DOHH2 (cell line): ENCODE results near the gene SYNE1.

Experiments used
- H3F3A ChIP-seq: fragments of 200-600 bp; sonication (generic), shearing (Covaris generic); 2 replicates; pipeline ENCODE4 v1.6.0; 2016; ENCODE audit warnings: antibody characterized with exemption, mild to moderate bottlenecking; ENCODE audit not compliant: control insufficient read depth, insufficient read depth
- H3K27ac ChIP-seq: fragments of 200-600 bp; sonication (generic); 2 replicates; pipeline ENCODE4 v1.5.1; 2014; ENCODE audit warnings: low read depth, mild to moderate bottlenecking, low read length, moderate library complexity
- H3K27me3 ChIP-seq: fragments of 200-600 bp; sonication (generic); 2 replicates; pipeline ENCODE4 v1.6.1; 2014; ENCODE audit warnings: mild to moderate bottlenecking, low read length, mixed read lengths; ENCODE audit not compliant: control insufficient read depth
- H3K36me3 ChIP-seq: fragments of 200-600 bp; sonication (generic); 2 replicates; pipeline ENCODE4 v1.6.1; 2014; ENCODE audit warnings: mild to moderate bottlenecking, low read length, moderate library complexity, mixed read lengths; ENCODE audit not compliant: control insufficient read depth
- H3K4me1 ChIP-seq: fragments of 200-600 bp; sonication (generic); 2 replicates; pipeline ENCODE4 v1.6.1; 2014; ENCODE audit warnings: mild to moderate bottlenecking, low read length, mixed read lengths; ENCODE audit not compliant: control insufficient read depth
- H3K4me2 ChIP-seq: fragments of 200-600 bp; sonication (generic); 2 replicates; pipeline ENCODE4 v1.6.0; 2014; ENCODE audit warnings: mild to moderate bottlenecking, low read length, moderate library complexity
- H3K4me3 ChIP-seq: fragments of 200-600 bp; sonication (generic); 2 replicates; pipeline ENCODE4 v1.5.1; 2014; ENCODE audit warnings: mild to moderate bottlenecking, low read length, mixed read lengths
- H3K79me2 ChIP-seq: fragments of 200-600 bp; sonication (generic); 2 replicates; pipeline ENCODE4 v1.6.1; 2014; ENCODE audit warnings: mild to moderate bottlenecking, low read length, mixed read lengths; ENCODE audit not compliant: control insufficient read depth
- H3K9me2 ChIP-seq: fragments of 200-600 bp; sonication (generic); replicated peaks from 2 replicates; pipeline ENCODE4 v1.6.1; 2014; ENCODE audit warnings: mild to moderate bottlenecking, low read length, mixed read lengths; ENCODE audit not compliant: control insufficient read depth
- H3K9me3 ChIP-seq: fragments of 200-600 bp; sonication (generic); 2 replicates; pipeline ENCODE4 v1.6.1; 2014; ENCODE audit warnings: antibody characterized with exemption, low read length, mixed read lengths; ENCODE audit not compliant: control insufficient read depth, insufficient read depth
- H4K20me1 ChIP-seq: fragments of 200-600 bp; sonication (generic); 2 replicates; pipeline ENCODE4 v1.6.0; 2014; ENCODE audit warnings: low read depth, mild to moderate bottlenecking, antibody characterized with exemption, low read length, moderate library complexity; ENCODE audit not compliant: control insufficient read depth, insufficient read depth
- EZH2phosphoT487 ChIP-seq: fragments of 200-600 bp; sonication (generic); IDR thresholded peaks from 2 replicates; pipeline ENCODE4 v1.6.1; 2017; ENCODE audit warnings: borderline replicate concordance, mild to moderate bottlenecking, antibody characterized with exemption, low read length, moderate library complexity, mixed read lengths
- TF ChIP-seq, protein P1 (sequence below): fragments of 200-600 bp; sonication (generic); IDR thresholded peaks from one replicate; pipeline ENCODE4 v1.5.1; 2014; ENCODE audit warnings: antibody characterized with exemption, mild to moderate bottlenecking, low read depth, low read length; ENCODE audit not compliant: poor library complexity, severe bottlenecking

Gene SYNE1

DNA sequence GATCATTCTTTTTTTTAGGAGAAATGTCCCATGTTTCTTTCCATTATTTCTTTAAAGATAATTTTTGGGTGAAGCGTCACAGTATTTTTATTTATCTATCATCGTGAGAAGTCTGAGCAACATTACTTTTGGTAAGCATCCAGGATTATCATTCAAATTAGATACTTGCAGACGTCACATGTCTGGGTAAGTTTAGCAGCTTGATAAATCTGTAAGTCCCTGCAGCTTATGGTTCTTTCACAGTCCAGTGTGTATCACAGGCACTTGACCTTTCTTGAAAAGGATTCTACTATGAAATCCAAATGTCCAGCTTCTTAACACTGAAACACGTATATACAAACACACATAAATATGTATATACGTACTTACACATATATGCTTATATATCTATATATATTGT lies 470.3 kb downstream of the SYNE1 start:
- Histone ChIP-seq H3K4me1 (peaks cover 65% of the 10 kb centered on the region), H3F3A (peaks cover 26% of the 10 kb centered on the region), H3K4me2 (peak overlapping the region; percentile 94), H3K9me2 (no peaks in the 10 kb centered on the region), H4K20me1 (no peaks in the 10 kb centered on the region), H3K27ac (peak overlapping the region; percentile 86), H3K9me3 (no peaks in the 10 kb centered on the region), H3K79me2 (peaks cover 19% of the 10 kb centered on the region), H3K36me3 (peaks cover 63% of the 10 kb centered on the region), H3K4me3 (peak overlapping the region; percentile 62), H3K27me3 (no peaks in the 10 kb centered on the region)
- TF ChIP-seq EZH2phosphoT487, result no peak
- TF ChIP-seq, protein P1, sequence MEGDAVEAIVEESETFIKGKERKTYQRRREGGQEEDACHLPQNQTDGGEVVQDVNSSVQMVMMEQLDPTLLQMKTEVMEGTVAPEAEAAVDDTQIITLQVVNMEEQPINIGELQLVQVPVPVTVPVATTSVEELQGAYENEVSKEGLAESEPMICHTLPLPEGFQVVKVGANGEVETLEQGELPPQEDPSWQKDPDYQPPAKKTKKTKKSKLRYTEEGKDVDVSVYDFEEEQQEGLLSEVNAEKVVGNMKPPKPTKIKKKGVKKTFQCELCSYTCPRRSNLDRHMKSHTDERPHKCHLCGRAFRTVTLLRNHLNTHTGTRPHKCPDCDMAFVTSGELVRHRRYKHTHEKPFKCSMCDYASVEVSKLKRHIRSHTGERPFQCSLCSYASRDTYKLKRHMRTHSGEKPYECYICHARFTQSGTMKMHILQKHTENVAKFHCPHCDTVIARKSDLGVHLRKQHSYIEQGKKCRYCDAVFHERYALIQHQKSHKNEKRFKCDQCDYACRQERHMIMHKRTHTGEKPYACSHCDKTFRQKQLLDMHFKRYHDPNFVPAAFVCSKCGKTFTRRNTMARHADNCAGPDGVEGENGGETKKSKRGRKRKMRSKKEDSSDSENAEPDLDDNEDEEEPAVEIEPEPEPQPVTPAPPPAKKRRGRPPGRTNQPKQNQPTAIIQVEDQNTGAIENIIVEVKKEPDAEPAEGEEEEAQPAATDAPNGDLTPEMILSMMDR, result no peak

DNA sequence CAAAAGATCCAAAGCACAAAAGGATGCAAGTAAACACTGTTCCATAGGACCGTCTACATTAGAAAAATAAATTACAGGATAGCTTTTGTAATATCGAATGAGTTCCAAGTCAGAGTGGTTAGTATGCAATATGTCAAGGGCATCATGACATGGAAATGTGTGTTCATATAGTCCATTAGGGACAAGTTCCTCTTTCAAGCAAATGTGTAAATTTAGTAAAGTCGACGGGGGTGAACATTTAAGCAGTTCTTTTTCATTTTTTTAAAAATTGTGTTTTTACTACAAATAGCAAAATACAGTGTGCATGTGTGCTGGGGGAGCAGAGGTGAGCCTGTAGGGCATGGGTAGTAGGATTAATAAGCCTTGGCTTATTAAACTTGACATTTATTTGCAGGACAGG lies 470.7 kb downstream of the SYNE1 start:
- peak overlapping the region; percentile 62 for H3K4me3 ChIP-seq
- peaks cover 63% of the 10 kb centered on the region for H3K36me3 ChIP-seq
- H3K4me2 ChIP-seq, result peak overlapping the region; percentile 94

DNA sequence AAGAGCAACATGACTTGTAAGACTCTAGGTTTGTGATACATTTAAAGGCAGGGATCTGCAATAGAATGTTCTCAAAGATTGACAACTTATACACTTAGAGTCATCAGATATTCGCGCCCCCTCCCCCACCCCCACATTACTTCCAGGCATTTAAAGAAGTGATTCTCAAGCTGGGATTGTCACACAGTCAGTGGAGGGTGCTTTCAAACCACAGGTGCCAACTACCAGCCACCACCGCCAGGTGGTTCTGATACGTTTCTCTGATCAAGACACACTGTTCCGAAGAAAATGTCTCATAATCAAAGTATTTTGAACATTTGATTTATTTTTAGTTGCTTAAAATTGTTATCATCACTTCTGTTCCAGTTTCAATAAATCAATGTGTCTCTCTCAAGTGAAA lies 472.2 kb downstream of the SYNE1 start:
- Histone ChIP-seq H3K9me3 (no peaks in the 10 kb centered on the region), H3F3A (peaks cover 15% of the 10 kb centered on the region), H3K4me1 (peaks cover 49% of the 10 kb centered on the region), H3K4me3 (no peak overlapping the region), H3K27me3 (no peaks in the 10 kb centered on the region), H3K27ac (no peak overlapping the region), H3K4me2 (no peak overlapping the region), H3K79me2 (peaks cover 19% of the 10 kb centered on the region), H4K20me1 (no peaks in the 10 kb centered on the region), H3K9me2 (no peaks in the 10 kb centered on the region), H3K36me3 (peaks cover 54% of the 10 kb centered on the region)
- TF ChIP-seq, protein P1, result peak; percentile 22
- no peak for TF ChIP-seq EZH2phosphoT487

More for the DNA sequence above, 470.7 kb downstream of the SYNE1 start:
- peak overlapping the region; percentile 86 for H3K27ac ChIP-seq
- H3K27me3 ChIP-seq, result no peaks in the 10 kb centered on the region
- TF ChIP-seq, protein P1, result no peak
- TF ChIP-seq EZH2phosphoT487, result no peak
- H3K4me1 ChIP-seq, result peaks cover 61% of the 10 kb centered on the region
- peaks cover 24% of the 10 kb centered on the region for H3F3A ChIP-seq
- H4K20me1 ChIP-seq, result no peaks in the 10 kb centered on the region
- no peaks in the 10 kb centered on the region for H3K9me2 ChIP-seq
- H3K9me3 ChIP-seq, result no peaks in the 10 kb centered on the region
- H3K79me2 ChIP-seq, result peaks cover 19% of the 10 kb centered on the region

DNA sequence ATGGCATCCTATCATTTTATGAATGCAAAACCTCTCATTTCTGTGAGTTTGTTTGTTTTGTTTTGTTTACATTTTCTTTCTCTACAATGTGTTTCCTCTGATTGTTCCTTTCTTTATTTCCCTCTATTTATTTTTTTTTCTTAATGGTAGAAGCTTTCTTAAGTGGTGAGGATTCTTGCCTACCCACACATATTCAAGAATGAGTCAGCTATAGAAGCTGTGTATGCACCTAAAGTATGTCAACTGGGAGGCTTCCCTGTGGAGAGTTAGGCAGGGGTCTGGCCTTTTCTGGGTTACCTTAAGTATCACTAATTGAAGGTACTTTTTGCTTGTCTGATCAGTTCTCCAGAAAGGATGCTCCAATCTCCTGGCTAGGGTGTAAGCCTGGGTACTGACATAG lies 475.7 kb downstream of the SYNE1 start:
- H3K36me3 ChIP-seq, result peaks cover 65% of the 10 kb centered on the region
- TF ChIP-seq EZH2phosphoT487, result no peak
- TF ChIP-seq, protein P1, result no peak
- no peaks in the 10 kb centered on the region for H3K9me3 ChIP-seq
- H3K4me3 ChIP-seq, result no peak overlapping the region
- no peak overlapping the region for H3K27ac ChIP-seq
- H3K4me1 ChIP-seq, result peaks cover 19% of the 10 kb centered on the region
- H4K20me1 ChIP-seq, result no peaks in the 10 kb centered on the region
- no peak overlapping the region for H3K4me2 ChIP-seq
- peaks cover 8% of the 10 kb centered on the region for H3K79me2 ChIP-seq
- H3F3A ChIP-seq, result no peaks in the 10 kb centered on the region
- H3K27me3 ChIP-seq, result no peaks in the 10 kb centered on the region
- no peaks in the 10 kb centered on the region for H3K9me2 ChIP-seq
